GM04504 (cell line): Measurements from ENCODE around the gene ENPP6.

Source experiments
- DNase-seq: peaks from one replicate; pipeline ENCODE4 v3.0.0-alpha.2; 2012; ENCODE audit warnings: low read depth

The ENPP6 gene

DNA sequence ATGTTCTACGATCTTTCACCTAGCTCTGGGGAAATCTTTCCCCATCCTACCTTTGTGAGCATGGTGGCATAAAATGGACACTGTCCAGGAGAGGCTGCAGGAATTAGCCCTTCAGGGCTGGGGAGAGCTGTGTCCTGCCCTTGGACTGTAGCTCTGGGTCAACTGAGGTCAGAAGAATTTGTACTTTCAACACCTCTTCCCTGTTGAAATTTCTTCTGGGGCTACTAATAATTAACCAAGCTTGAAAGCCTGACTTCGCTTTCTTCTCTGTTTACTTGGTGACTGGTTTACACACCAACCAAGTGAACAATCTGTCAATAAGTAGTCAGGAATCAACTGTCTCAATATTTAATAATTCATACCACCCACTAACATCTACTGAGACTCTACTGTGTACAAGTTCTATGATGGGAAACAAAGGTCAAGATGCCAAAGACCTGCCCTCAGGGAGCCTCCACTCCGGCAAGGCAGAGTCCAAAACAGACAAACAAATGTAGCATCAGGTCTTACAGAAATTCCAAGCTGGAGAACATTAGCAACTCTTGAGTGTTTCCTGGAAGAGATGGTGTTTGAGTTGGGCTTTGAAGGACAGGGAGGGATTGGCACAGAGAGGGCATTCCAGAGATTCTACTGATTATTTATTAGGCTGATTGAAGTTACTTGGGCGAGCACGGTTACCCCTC is 113.1 kb downstream of the ENPP6 start:
- DNase-seq, result no peak

DNA sequence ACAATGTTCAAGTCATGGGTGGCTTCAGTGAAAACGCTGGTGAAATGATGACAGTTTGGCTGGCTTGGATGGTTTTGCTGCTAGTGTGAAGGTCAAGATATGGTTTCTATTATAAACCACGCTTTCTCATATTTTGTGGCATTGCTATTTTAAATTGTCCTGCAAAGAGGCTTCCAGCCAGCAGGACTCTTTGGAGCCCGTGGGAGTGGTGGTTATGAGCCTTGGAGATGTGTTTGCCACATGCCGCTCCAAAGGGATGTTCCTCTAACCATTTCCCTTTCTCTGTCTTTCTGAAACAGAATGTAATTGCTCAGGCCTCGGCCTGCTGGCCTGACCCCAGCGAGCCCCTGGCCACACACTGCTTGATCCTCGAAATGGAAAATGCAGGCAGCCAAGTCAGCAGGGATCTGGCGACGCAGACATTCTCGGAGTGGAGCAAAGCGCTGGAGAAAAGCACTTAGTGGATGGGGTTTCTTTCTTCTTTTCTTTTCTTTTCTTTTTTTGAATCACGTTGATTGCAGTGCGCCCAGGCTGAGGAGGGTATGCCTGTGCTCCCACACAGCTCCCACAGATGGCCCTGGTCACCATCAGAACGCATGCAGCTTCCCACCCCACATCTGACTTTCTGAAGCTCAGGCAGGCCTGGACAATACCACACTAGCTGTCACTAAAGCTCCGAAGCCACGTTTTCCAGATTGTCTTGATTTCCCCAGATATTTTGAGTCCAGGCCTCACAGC is 114.0 kb downstream of the ENPP6 start:
- no peak for DNase-seq

GRCh38 chr4:184102927-184103326 is 114.7 kb downstream of the ENPP6 start:
- DNase-seq, result no peak

DNA sequence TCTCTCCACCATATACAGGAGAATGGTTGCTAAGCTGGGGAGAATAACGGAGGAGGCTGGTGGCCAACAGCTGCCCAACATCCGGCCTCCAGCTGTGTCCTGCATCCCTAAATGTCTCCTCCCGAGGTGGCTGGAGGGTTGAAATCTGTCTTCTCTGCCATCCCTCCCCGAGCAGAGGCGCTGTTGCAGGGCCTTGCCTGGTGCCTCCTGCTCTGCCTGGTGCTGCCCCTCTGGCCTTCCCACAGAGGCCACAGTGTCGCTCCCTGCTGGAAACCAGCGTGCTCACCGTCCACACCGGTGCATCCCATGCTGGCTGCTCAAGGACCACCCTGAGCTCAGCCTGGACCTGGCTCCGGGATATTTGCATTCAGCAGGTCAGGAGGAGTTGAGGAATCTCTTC is 115.2 kb downstream of the ENPP6 start:
- no peak for DNase-seq

GRCh38 chr4:184101711-184102110 is 116.0 kb downstream of the ENPP6 start:
- no peak for DNase-seq

DNA sequence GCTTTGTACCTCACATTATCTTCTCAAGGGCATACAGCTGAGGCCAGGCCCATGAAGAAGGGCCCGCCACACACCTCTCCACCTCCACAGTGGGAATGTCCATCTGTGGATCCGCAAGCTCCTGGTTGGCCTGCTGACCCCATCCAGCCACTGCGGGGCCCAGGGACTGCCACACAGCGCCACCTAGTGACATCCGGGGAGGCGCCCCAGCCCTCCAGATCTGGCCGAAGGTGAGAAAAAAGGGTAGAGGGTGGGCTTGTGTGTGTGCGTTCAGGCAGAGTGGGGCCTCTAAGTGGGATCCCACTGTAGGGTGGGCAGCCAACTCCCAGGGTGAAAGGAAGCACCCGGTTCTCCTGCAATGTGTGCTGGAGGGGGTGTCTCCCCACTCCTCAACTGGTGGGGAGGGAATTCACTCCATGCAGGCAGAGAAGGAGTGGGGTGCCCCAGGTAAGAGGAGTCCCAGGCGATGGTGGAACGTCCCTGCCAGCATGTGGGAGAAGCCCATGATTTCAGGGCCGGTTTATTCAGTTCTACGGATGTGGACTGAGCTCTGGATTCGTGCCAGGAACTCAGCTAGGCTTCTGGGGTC is 117.3 kb downstream of the ENPP6 start:
- no peak for DNase-seq

DNA sequence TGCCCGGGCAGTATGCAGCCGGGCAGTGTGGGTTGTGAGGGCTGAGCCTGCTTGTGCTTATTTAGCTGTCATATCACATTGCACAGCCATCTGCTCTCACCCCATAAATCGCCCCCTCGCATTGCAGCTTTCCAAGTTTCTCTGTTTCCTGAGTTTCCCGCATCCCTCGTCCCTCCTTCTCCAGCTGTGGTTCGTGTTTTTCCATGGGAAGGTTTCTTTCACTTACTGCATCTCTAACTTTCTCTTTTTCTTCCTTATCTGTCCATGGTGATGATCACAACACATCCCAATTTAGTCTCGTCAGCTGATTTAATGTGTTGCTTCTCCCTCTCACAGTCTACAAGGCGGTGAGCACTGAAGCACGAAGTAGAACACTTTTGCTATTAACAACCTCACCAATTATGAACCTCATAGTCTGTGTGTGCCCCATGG is 118.1 kb downstream of the ENPP6 start:
- DNase-seq, result no peak

- no peak for DNase-seq
Measured at GRCh38 chr4:184099000-184099399, 118.7 kb downstream of the ENPP6 start.

DNA sequence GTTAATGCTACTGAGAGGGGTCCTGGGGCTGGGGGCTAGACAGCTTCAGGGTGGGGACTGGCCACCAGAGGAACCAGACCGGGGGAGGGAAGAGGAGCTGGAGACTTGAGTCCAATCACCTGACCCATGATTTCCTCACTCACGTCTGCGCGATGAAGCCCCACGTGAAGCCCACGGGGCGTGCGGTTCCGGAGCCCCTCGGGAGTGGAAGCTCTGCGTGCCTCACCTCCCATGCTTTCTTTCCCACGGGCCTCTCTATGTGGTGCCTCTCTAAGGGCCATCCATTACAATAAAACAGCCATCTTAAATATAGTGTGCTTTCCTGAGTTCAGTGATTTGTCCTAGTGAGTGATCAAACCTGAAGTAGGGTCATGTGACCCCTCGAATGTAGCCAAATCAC is 119.9 kb downstream of the ENPP6 start:
- DNase-seq, result no peak

GRCh38 chr4:184097241-184097605 is 120.5 kb downstream of the ENPP6 start:
- no peak for DNase-seq

DNA sequence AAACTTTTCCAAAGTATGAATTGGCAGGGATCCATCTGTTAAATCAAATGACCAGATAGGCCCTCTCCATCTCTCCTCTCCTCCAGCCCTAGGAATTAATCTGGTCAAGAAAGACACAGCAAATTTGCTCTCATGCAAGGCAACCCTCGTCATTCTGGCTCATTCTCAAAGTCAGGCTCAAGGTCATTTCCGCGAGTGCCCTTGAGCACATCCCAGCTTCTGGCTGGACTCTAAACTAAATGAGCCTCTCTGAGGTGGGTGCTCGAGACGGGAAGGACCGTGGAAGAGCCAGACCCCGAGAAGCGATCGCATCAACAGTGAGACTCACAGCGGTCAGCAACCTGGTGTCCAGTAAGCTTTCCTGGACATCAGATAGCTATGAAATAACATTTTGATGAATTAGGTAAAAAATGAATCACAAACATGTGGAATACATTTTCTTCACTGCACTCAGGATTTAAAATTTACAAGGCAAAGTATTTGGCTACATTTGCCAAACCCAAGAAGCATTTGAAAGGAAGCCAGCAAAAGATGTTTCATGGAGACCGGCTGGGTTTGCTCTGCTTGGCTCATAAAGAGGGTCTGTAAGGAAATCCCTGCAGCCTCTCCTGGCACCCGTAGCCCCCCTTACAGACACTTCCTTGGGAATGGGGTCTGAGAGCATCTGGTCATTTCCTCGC is 121.0 kb downstream of the ENPP6 start:
- peak; percentile 28 for DNase-seq

DNA sequence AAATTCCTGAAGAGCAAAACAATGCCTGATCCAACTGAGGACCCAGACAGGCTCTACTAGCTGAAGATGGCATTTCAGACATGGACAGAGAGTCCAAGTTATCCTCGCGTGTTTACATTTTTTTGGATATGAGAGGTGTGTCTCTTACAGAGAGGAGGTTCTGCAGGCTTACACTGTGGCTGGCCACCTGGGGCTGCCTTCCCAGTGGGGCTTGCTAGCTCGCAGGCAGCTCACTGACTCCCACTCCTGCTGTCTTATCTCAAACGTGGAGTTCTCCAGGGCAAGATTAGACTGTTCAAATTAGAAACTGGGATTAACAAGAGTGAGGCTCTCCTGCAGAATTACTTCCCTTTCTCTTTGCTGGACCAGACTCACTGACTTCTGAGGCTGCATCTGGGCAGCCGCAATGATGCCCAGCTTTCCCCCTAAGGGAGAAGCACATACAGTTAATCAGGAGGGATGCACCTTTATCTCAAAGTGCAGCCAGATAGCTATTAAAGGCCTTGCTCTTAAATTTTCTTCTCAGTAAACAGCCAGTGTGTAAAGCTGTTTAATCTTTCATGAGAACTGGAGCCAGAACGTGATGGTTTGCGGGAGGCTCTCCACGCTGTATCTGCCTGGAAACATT is 123.0 kb downstream of the ENPP6 start:
- DNase-seq, result no peak

DNA sequence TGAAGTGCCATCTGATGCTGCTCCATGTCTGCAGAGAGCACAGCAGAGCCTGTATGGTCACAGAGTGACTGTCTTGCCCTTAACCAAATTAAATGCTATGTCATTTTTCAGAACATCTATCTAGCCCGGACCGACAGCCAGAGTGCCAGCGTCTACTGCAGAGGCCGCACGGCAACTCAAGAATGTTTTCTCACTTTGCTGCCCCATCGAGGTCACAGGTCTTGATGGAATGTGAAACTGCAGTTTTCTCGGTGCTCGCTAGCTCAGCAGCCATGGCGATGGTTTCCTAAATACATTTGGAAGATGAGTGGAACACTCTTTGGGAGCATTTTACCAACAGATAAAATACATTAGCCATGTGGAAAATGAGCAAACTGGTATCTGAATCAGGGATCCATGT is 125.7 kb downstream of the ENPP6 start:
- no peak for DNase-seq

- no peak for DNase-seq
Measured at GRCh38 chr4:184090571-184090970, 127.1 kb downstream of the ENPP6 start.

DNA sequence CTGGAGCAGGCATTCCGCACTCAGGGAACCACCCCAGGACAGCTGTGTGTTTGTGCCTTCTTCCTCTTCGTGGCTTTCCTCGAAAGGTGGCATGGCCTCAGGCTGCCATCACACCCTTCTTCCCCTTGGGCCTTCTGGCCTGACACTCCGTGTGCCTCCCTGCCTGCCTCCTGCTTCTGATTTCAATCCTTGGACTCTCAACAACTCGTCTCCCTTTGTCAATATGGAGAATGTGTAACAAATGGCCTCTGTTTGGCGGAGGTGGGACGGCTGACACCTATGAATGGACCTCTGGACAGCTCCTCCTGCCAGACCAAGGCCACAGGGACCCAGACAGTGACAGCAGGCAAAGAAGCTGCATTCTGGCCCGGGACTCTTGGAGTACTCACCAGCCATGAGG is 137.0 kb downstream of the ENPP6 start:
- no peak for DNase-seq

GRCh38 chr4:184074677-184075388 is 142.8 kb downstream of the ENPP6 start:
- DNase-seq, result no peak

DNA sequence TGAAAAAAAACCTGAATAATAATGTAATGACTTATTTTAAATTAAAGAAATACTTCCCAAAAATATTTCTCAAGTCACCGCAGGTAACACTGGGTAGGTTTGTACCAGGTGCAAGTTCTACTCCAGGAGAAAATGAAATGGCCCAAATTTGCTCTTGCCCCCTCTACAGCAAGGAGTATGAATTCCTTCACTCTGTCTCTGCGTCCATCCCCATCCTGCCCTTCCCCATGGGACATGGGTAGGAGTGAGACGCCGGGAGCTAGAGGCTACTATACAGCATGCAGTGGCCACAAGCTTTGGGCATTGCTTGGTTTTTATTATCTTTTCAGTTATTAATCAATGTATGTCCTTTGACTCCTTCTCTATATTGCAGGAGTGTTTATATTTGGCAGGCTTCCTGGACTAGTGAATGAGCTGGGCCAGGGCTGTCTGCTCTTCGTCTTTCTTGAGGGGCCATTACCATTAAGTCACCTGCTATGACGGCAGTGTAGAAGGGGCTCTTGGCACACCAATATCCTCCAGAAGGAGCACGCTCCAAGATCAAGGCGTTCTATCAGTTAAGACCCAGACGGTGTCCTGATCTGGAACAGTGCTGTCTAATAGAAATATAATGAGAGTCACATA is 149.6 kb downstream of the ENPP6 start:
- DNase-seq, result no peak

DNA sequence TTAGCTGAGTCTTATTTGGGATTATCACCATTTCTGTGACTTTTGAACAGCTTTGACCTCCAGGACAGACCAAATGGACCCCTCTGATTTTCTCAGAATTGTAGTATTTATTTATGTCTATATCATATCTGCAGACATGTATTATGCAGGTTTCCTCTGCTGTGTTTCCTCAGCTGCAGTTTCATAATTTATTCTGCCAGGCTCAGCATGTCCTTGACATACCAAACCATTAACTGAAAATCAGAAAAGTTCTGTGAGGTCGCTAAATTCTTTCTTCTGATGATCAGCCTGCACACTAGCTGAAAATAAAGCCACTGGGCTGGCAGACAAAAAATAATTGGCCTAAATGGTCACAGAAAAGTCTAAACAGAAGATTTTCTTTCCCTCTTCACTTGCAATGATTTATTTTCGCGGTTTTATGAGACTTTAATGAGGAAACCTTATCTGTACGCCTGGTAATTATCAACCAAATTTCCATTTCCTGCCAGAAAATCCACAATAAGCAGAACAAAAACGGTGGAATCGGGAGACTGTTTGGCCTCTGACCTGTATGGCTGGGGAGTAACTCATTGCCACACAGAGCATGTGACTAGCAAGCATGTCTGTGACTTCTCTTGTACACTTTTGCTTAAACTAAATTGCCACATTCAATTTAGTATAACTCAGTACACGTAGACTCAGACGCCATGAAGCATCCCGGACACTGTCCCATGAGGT is 150.9 kb downstream of the ENPP6 start:
- no peak for DNase-seq

- DNase-seq, result no peak
Measured at GRCh38 chr4:184064877-184065276, 152.8 kb downstream of the ENPP6 start.

- DNase-seq, result no peak
Measured at GRCh38 chr4:184062769-184063168, 154.9 kb downstream of the ENPP6 start.

GRCh38 chr4:184061582-184061981 is 156.1 kb downstream of the ENPP6 start:
- no peak for DNase-seq
